Naive thymus-derived CD8-positive, alpha-beta T cell (primary cell): ENCODE results near the gene DVL2. TPM values are rescaled to one million over a fixed set of nuclear protein-coding genes. Genes with fewer than 3 reads are reported as not detected.

Experiments used
- ATAC-seq, 2 donors: fragments of 150-1000 bp; cut with Tn5 transposase in 1 of 2; sonication (Bioruptor Pico), chemical (Tn5 transposase) in 1 of 2; 1 replicate in 1 of 2; 2 replicates in 1 of 2; pipeline ENCODE4 v1.10.0; 2021; ENCODE audit warnings: mild to moderate bottlenecking in 2 of 2, moderate library complexity in 2 of 2
- POLR2A ChIA-PET: fragments of 350-600 bp; sonication (Branson Sonifier 250); formaldehyde crosslinking; loops from one replicate; lab custom pipeline; 2021; ENCODE audit warnings: antibody characterized with exemption; lab: Charles Lee
- DNase-seq, 10 donors: peaks; one replicate each; pipeline versions ENCODE4 v3.0.0 to v3.0.0-alpha.2; 2020 to 2022
- H3K27ac Mint-ChIP-seq, 10 donors: one replicate each; pipeline ENCODE4 v1.8.0; 2020 to 2022; ENCODE audit warnings: mild to moderate bottlenecking in 10 of 10, mixed read lengths in 10 of 10, moderate library complexity in 4 of 10, inconsistent platforms in 1 of 10
- H3K27me3 Mint-ChIP-seq, 5 donors: one replicate each; pipeline ENCODE4 v1.8.0; 2021 to 2022; ENCODE audit warnings: mixed read lengths in 5 of 5
- H3K36me3 Mint-ChIP-seq, 3 donors: one replicate each; pipeline ENCODE4 v1.8.0; 2020 to 2022; ENCODE audit warnings: mixed read lengths in 3 of 3, mild to moderate bottlenecking in 2 of 3, inconsistent platforms in 1 of 3
- H3K4me1 Mint-ChIP-seq, 4 donors: one replicate each; pipeline ENCODE4 v1.8.0; 2021 to 2022; ENCODE audit warnings: mixed read lengths in 4 of 4
- H3K4me3 Mint-ChIP-seq, 10 donors: one replicate each; pipeline ENCODE4 v1.8.0; 2020 to 2022; ENCODE audit warnings: mild to moderate bottlenecking in 10 of 10, mixed read lengths in 10 of 10, moderate library complexity in 6 of 10, inconsistent platforms in 1 of 10
- H3K9me3 Mint-ChIP-seq, 9 donors: one replicate each; pipeline ENCODE4 v1.8.0; 2020 to 2022; ENCODE audit warnings: mixed read lengths in 9 of 9, mild to moderate bottlenecking in 3 of 9, inconsistent platforms in 1 of 9, moderate library complexity in 1 of 9
- polyA plus RNA-seq, 3 donors: library from polyadenylated mRNA; unstranded; fragments of 300-500 nt; fragmentation: Illumina TruSeq; gene quantifications; one replicate each; pipeline ENCODE4 v1.2.3, GENCODE V29; 2021
- total RNA-seq, 8 experiments: library from RNA in 2 of 8; stranded (reverse) in 2 of 8; gene quantifications; one replicate each; pipeline ENCODE4 v1.2.3 and lab custom pipeline; 2021 to 2026

Gene DVL2
- total and polyA plus RNA-seq, 5 experiments from 2014 or later = 19.3 to 81.5 (median 26.5) TPM

DNA sequence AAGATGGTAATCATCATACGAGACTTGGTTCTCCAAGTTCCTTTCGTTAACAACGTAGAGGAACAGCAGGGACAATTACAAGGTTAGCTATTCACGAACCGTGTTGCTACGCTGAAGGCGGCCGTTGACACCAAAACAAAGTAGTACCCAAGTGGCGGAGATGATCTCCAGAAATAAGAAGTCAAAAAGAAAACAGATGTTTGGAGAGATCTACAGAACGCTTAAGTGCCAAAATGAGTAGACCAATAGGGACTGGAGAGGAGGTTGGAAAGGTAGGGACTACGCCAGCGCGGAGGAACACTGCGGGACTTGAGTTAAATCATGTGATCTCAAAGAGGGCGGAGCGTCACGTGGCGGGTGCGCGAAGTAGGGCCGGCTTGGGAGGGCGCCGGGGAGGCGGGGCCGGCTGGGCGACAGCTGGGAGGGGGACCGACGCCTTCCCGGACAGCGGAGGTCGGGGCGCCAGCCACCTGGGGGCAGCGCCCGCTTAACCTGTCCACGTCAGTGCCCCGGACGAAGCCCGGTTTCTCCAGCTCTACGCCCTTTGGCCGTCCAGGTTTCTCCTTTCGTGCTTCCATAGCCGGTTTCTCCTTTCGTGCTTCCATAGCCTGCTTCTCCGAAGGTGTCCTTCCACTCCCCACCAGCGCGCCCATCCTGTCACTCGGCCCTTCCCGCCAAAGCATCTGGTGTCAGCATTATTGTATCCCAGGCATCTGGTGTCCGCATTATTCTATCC is 8.6 kb upstream of the DVL2 start:
- H3K9me3 Mint-ChIP-seq = peaks cover 0 to 2% (median 0%) of the 10 kb centered on the region in 9 donors
- H3K4me1 Mint-ChIP-seq = peaks cover 28 to 51% (median 41%) of the 10 kb centered on the region in 4 donors
- peak; percentile 89 to 99 (median 92) for DNase-seq
- H3K27ac Mint-ChIP-seq = peak overlapping the region; percentile 97 to 100 (median 99)
- peak; percentile 37 to 51 for ATAC-seq
- H3K36me3 Mint-ChIP-seq = peaks cover 0 to 46% (median 4%) of the 10 kb centered on the region in 3 donors
- peaks cover 0 to 3% (median 0%) of the 10 kb centered on the region in 5 donors for H3K27me3 Mint-ChIP-seq
- peak overlapping the region; percentile 83 to 100 (median 97) for H3K4me3 Mint-ChIP-seq
- POLR2A ChIA-PET = interaction anchor here (0.6 to 18.2 kb wide), 17 partner anchors 7 to 925 kb away, joined by 3 to 371 read pairs (median 4); partner anchors contain the start of genes ACADVL, ACAP1, CTDNEP1 and DLG4

DNA sequence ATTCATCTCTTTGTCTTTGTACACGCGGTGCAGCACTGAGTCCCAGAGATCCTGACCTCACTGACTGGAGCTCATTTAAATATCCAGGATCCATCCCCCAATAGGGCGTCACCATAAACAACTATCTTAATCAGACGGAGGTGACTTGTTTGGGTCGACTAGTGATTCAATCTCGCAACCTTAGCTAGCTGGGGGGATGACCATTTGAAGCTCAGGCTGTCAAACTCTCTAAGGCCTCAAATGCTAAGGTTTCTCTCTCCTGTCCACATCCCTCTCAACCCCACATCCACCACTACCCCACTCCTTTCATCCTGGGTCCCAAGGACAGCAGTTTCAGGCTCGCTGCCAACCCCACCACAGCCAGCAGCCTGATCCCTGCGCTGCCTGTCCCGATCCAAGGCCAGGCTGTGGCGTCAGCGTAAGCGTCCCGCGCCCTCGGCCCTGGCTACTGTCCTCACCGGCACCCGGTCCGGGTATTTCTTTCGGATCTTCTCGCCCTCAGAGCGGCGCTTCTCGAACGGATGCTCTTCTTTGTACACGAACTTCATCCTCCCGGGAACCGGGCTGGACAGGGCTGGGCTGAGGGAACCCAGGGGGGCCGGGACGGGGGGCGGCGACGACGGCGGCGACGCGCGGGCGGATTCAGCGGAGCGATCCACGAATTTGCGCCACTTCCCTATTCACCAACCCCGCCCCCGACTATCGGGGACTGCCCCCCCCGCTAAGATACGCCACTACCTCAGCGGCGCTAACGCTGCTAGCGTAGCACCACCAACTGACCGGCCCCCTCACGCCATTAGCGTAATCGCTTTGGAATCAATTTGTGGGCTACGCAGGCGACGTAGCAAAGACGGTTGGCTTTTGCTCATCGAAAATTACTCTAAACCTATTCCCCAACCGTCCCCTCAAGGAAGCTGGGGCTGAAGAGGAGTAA is 7.7 kb upstream of the DVL2 start, which contains the start of gene GABARAP:
TSS of gene GABARAP (minus strand) at position 667 of the 934 bp plus-strand sequence. CDS start at position 548, 119 bp downstream.
- H3K9me3 Mint-ChIP-seq = peaks cover 0 to 2% (median 0%) of the 10 kb centered on the region in 9 donors
- POLR2A ChIA-PET = interaction anchor here (0.6 to 18.2 kb wide), 22 partner anchors 7 to 926 kb away, joined by 3 to 371 read pairs (median 4); partner anchors contain the start of genes ACADVL, ACAP1, CTDNEP1 and DLG4
- peak; percentile 16 to 29 for ATAC-seq
- peaks cover 31 to 59% (median 44%) of the 10 kb centered on the region in 4 donors for H3K4me1 Mint-ChIP-seq
- peaks cover 0 to 3% (median 0%) of the 10 kb centered on the region in 5 donors for H3K27me3 Mint-ChIP-seq
- peak; percentile 82 to 97 (median 90) for DNase-seq
- peak within 1 kb of the TSS; percentile 83 to 100 (median 97) for H3K4me3 Mint-ChIP-seq
- H3K36me3 Mint-ChIP-seq = peaks cover 0 to 49% (median 4%) of the 10 kb centered on the region in 3 donors
- peak within 1 kb of the TSS; percentile 97 to 100 (median 99) for H3K27ac Mint-ChIP-seq

DNA sequence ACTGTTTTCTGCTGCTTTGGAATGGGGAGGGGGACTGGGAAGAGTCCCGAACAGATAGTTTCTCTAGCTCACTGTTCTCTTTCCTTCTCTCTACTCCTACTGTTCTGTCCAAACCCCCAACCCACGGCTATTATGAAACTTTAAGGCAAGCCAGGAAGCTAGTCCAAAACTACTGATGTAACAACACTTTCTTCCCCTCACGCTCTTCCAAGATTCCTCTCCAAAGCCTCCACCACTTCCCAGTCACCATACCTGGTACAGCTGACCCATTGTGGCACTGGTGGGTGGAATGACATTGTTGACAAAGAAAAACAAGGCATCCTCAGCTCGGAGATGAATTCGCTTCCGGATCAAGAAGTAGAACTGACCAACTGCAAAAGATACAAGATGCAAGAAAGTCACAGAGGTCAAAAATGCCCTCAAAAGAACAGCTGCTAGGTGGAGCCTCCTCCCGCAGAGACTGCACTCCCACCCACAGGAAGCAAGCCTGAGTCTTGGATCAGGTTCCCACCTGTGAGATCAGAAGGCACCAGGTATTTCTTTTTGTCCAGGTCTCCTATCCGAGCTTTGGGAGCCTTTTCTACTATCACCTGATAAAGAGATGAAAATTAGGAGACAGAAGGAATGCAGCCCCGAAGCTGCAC is 6.9 kb upstream of the DVL2 start:
- ATAC-seq (no peak), DNase-seq (no peak)
- H3K27me3 Mint-ChIP-seq = peaks cover 0 to 3% (median 0%) of the 10 kb centered on the region in 5 donors
- peaks cover 0 to 2% (median 0%) of the 10 kb centered on the region in 9 donors for H3K9me3 Mint-ChIP-seq
- POLR2A ChIA-PET = interaction anchor here (0.6 to 18.2 kb wide), 10 partner anchors 8 to 446 kb away, joined by 3 to 371 read pairs (median 4); partner anchors contain the start of genes ACADVL, ACAP1, CTDNEP1 and DLG4
- peak overlapping the region; percentile 97 to 100 (median 99) for H3K27ac Mint-ChIP-seq
- H3K36me3 Mint-ChIP-seq = peaks cover 0 to 48% (median 2%) of the 10 kb centered on the region in 3 donors
- peak overlapping the region; percentile 83 to 100 (median 97) for H3K4me3 Mint-ChIP-seq
- H3K4me1 Mint-ChIP-seq = peaks cover 35 to 60% (median 44%) of the 10 kb centered on the region in 4 donors

DNA sequence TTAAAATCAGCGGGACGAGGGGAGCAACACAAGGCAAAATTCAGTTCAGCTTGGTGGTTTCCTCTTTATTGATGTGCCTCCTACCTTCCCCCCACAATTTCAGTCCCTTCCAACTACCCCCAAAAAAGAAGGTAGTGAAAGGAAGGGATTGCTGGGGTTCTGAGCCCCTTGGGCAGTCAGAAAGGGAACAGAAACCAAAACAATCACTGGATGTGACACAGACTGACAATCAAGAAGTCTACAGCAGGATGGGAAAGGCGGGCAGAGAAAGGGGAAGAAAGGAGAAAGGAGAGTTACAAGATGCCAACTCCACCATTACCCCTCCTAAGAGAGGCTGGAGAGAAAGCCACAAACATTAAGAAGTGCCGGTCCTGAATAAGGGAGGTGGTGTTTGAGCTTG is 6.1 kb upstream of the DVL2 start:
- Mint-ChIP-seq H3K27me3 (peaks cover 0 to 3% (median 0%) of the 10 kb centered on the region in 5 donors), H3K4me3 (peak overlapping the region; percentile 83 to 100 (median 96)), H3K9me3 (peaks cover 0 to 2% (median 0%) of the 10 kb centered on the region in 9 donors), H3K36me3 (peaks cover 0 to 45% (median 2%) of the 10 kb centered on the region in 3 donors), H3K4me1 (peaks cover 40 to 65% (median 52%) of the 10 kb centered on the region in 4 donors), H3K27ac (peak overlapping the region; percentile 81 to 100 (median 99))
- POLR2A ChIA-PET = interaction anchor here (1.1 to 18.2 kb wide), 7 partner anchors 9 to 447 kb away, joined by 3 to 371 read pairs (median 4); partner anchors contain the start of genes ACADVL, CLDN7, CTDNEP1 and DLG4
- DNase-seq (no peak), ATAC-seq (no peak)

DNA sequence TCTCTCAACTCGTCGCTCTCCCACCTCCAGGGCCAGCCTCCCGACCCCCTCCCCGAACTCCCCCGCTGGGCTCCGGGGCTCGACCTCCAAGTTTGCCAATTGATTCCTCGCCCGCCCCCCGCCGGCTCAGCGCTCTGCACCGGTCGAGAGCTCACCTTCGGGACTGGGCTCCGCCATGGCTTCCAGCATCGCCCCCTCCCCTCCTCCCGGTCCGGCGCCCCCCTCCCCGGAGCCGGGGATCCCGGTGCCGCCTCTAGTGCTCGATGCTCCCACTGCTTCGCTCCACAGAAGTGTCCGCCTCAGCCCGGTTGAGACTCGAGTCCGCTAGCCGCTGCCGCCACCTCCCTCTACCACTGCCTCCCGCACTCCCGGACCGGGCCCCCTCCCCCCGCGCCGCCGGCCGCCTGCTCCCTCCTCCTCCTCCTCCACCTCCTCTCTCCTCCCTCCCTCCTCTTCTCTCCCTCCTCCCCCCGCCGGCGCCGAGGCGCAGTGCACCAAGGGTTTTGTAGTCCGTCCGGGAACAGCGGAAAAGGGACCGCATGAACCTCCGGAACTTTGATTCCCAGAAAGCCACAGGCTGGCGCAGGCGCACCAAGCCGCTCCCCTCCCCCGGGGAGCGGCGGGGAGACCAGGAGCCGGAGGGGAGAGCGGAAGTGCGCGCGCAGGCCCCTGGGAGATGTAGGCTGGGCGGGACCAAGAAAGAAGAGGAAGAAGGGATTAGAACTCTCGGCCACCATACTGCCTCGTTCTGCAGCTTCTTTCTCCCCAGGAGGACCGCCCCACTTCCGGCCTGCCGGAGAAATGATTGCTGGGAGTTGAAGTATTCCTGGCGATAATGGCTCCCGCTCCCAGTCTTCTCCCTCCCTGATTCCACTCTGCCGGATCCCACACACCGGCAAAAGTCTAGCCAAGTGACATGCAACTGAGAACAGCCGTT is 5.0 kb upstream of the DVL2 start, which contains the start of gene PHF23:
TSS of gene PHF23 (minus strand) at position 367 of the 937 bp plus-strand sequence. CDS start at position 189, 178 bp downstream.
- H3K27ac Mint-ChIP-seq = peak within 1 kb of the TSS; percentile 81 to 100 (median 98)
- H3K4me3 Mint-ChIP-seq = peak within 1 kb of the TSS; percentile 83 to 100 (median 96)
- H3K36me3 Mint-ChIP-seq = peaks cover 0 to 45% (median 2%) of the 10 kb centered on the region in 3 donors
- peaks cover 0 to 4% (median 0%) of the 10 kb centered on the region in 5 donors for H3K27me3 Mint-ChIP-seq
- POLR2A ChIA-PET = interaction anchor here (0.6 to 18.2 kb wide), 23 partner anchors 10 to 1753 kb away, joined by 3 to 371 read pairs (median 4); partner anchors contain the start of genes ACADVL, ACAP1, CLDN7 and CTDNEP1
- H3K9me3 Mint-ChIP-seq = peaks cover 0 to 2% (median 0%) of the 10 kb centered on the region in 9 donors
- H3K4me1 Mint-ChIP-seq = peaks cover 46 to 75% (median 63%) of the 10 kb centered on the region in 4 donors
- DNase-seq (peak; percentile 92 to 98 (median 96)), ATAC-seq (peak; percentile 51 to 67)

DNA sequence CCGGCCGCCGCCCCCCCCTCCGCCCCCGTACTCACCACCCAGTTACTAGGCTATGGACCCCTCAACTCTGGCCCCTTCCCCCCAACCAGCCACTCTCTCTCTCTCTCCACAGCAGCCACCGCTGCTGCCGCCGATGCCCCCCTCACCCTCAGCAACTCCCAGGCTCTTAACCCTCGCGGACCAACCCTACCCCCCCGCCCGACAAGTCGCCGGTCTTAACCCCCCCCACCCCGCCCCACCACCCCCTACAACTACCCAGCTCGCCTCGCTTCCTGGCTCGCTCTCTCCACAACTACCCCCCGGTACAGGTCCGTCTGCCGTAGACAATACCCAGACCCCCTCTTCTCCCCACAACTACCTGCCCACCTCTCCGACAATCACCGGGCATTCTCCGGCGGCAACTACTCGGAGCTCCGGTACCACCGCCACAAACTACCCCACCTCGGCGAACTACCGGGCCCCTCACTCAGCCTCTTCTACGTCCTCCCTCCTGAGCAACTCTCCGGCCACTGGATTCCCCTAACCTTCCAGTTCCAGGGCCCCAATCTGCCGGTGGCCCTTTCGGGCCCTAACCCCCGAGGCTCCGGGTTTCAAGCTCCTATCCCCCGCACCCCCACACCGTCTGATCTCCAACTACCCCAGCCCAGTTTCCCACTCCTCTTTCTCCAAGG is 4.2 kb upstream of the DVL2 start:
- Mint-ChIP-seq H3K36me3 (peaks cover 0 to 43% (median 2%) of the 10 kb centered on the region in 3 donors), H3K27me3 (peaks cover 0 to 4% (median 0%) of the 10 kb centered on the region in 5 donors), H3K27ac (peak overlapping the region; percentile 78 to 100 (median 98)), H3K9me3 (peaks cover 0 to 2% (median 0%) of the 10 kb centered on the region in 9 donors), H3K4me3 (peak overlapping the region; percentile 83 to 100 (median 96)), H3K4me1 (peaks cover 49 to 81% (median 67%) of the 10 kb centered on the region in 4 donors)
- DNase-seq (peak in 5 of 10 donors; percentile 18 to 48 (median 32)), ATAC-seq (peak in 1 of 2 donors; percentile 0)
- POLR2A ChIA-PET = interaction anchor here (0.5 to 18.2 kb wide), 24 partner anchors 11 to 1752 kb away, joined by 3 to 371 read pairs (median 5); partner anchors contain the start of genes ACADVL, ACAP1, CTDNEP1 and DERL2

DNA sequence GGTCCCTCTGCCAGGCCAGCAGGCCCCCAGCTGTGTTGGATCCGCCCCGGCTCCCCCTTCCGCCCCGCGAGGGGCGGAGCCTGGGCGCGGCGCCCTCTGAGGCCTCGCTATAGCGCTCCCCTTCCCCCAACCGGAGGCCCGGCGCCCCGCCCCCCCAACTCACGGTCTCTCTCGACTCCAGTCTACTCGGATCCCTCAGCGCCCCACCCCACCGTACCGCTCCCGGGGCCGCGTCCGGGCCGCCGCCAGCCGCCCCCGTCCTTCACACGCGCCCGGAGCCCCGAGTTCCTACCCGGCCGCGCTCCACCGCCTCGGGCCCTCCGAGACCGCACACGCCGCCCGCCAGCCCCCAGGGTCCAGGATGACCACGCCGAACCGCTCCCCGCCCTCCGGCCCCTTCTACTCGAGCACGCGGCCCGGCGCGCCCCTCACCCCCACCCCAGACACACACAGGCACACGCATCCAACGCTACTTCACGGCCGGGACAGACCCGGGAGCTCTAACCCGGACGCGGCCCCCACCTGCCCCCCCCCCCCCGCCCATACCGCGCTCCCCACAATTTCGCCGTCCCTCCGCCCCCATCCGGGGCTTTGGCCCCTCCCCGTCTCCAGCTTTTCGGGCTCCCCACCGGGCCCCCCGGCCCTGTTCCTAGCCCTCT is 3.6 kb upstream of the DVL2 start:
- Mint-ChIP-seq H3K4me1 (peaks cover 48 to 82% (median 69%) of the 10 kb centered on the region in 4 donors), H3K4me3 (peak overlapping the region; percentile 75 to 98 (median 94)), H3K9me3 (peaks cover 0 to 2% (median 0%) of the 10 kb centered on the region in 9 donors), H3K36me3 (peaks cover 0 to 40% (median 2%) of the 10 kb centered on the region in 3 donors), H3K27ac (peak overlapping the region; percentile 37 to 99 (median 97)), H3K27me3 (peaks cover 0 to 4% (median 0%) of the 10 kb centered on the region in 5 donors)
- DNase-seq (peak; percentile 63 to 94 (median 74)), ATAC-seq (peak; percentile 31 to 35)
- POLR2A ChIA-PET = interaction anchor here (0.9 to 18.2 kb wide), 20 partner anchors 12 to 1752 kb away, joined by 3 to 371 read pairs (median 6); partner anchors contain the start of genes ACADVL, ACAP1, CTDNEP1 and DERL2

DNA sequence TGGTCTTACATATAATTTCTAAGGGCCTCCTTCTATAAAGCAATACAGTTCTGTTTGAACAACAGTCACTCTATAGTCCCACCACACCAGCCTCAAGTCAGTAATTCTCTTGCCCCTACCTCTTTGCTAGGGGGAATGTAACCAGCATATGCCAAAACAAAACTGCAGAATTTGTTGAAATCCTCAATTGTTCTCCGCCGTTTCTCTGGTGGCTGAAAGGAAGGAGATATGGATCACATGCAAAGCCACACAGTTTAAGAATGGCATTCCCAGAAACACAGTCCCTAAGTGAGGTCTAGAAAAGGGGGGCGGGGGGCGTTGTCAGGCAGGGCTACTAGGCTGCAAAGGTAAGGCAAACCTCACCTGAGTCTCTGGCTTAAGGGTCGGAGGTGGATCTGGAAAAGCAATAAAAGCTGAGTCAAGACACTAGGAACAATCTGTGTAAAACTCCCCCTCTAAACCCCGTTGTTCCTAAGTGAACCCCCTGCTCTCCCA is 3.0 kb upstream of the DVL2 start:
- peak overlapping the region; percentile 75 to 98 (median 94) for H3K4me3 Mint-ChIP-seq
- no peaks in the 10 kb centered on the region for H3K9me3 Mint-ChIP-seq
- peak overlapping the region; percentile 13 to 99 (median 90) for H3K27ac Mint-ChIP-seq
- peaks cover 0 to 37% (median 2%) of the 10 kb centered on the region in 3 donors for H3K36me3 Mint-ChIP-seq
- no peak for ATAC-seq
- H3K27me3 Mint-ChIP-seq = peaks cover 0 to 1% (median 0%) of the 10 kb centered on the region in 5 donors
- no peak for DNase-seq
- H3K4me1 Mint-ChIP-seq = peaks cover 46 to 82% (median 70%) of the 10 kb centered on the region in 4 donors
- POLR2A ChIA-PET = interaction anchor here (1.3 to 18.2 kb wide), 8 partner anchors 12 to 450 kb away, joined by 3 to 371 read pairs (median 8); partner anchors contain the start of genes ACADVL, CTDNEP1, DLG4 and ELP5

DNA sequence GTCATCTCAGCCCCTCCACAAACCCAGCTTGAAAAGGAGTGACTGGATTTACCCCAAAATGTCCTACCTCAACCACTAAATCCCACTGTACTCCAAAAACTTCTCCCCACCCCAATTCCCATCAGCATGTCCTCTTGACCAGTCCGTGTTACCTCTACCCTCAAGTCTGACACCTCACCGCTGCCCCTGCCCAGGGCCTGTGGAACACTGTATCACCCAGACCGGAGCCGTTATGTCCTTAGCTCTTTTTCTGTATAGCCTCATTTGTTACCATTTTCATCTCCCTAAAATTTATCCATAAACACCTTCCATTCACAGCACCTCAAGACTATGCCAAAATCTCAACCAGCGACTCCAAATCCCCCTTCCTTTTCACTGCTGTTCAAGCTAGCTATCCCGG is 2.5 kb upstream of the DVL2 start:
- POLR2A ChIA-PET = interaction anchor here (0.5 to 18.2 kb wide), 8 partner anchors 13 to 450 kb away, joined by 3 to 371 read pairs (median 8); partner anchors contain the start of genes ACADVL, ACAP1, CTDNEP1 and DLG4
- DNase-seq = no peak

More for the DNA sequence above, 2.5 kb upstream of the DVL2 start:
- peak overlapping the region; percentile 13 to 99 (median 92) for H3K27ac Mint-ChIP-seq
- H3K4me3 Mint-ChIP-seq = peak overlapping the region; percentile 75 to 98 (median 94)
- H3K27me3 Mint-ChIP-seq = peaks cover 0 to 1% (median 0%) of the 10 kb centered on the region in 5 donors
- H3K4me1 Mint-ChIP-seq = peaks cover 47 to 82% (median 71%) of the 10 kb centered on the region in 4 donors
- H3K9me3 Mint-ChIP-seq = no peaks in the 10 kb centered on the region
- no peak for ATAC-seq
- peaks cover 0 to 34% (median 0%) of the 10 kb centered on the region in 3 donors for H3K36me3 Mint-ChIP-seq
